Kidney epithelial cell (primary cell): ENCODE measurements around the gene MARCHF7. TPM values are rescaled to one million over a fixed set of nuclear protein-coding genes. Genes with fewer than 3 reads are reported as not detected.

Source experiments
- DNase-seq: peaks from one replicate; pipeline ENCODE4 v3.0.0-alpha.2; 2010; ENCODE audit warnings: low read depth
- H3K27me3 ChIP-seq: 2 replicates; pipeline ENCODE4 v1.6.0; 2011; ENCODE audit warnings: low read length; ENCODE audit not compliant: control insufficient read depth, insufficient read depth
- H3K36me3 ChIP-seq: 2 replicates; pipeline ENCODE4 v1.5.1; 2011; ENCODE audit warnings: low read length; ENCODE audit not compliant: control insufficient read depth, insufficient read depth
- H3K4me3 ChIP-seq: 2 replicates; pipeline ENCODE4 v1.5.1; 2011; ENCODE audit warnings: low read depth, mild to moderate bottlenecking, control low read depth, low read length
- CTCF ChIP-seq: IDR thresholded peaks from 2 replicates; pipeline ENCODE4 v1.5.1; 2011; ENCODE audit warnings: mild to moderate bottlenecking, moderate library complexity, low read length, control low read depth, inconsistent platforms; ENCODE audit not compliant: insufficient read depth, poor library complexity, severe bottlenecking
- total RNA-seq: library from RNA; depleted of rRNA; stranded (reverse); fragments of >200 nt; gene quantifications from 2 replicates; pipeline ENCODE4 v1.2.3, GENCODE V29; 2015

Gene MARCHF7
- total RNA-seq, 1 donor from 2014 or later, result 87.6 TPM

GRCh38 chr2:159684796-159685195 lies 27.5 kb upstream of the MARCHF7 start:
- Histone ChIP-seq H3K27me3 (no peaks in the 10 kb centered on the region), H3K4me3 (no peak overlapping the region), H3K36me3 (no peaks in the 10 kb centered on the region)
- peak; percentile 4 for DNase-seq
- no peak for TF ChIP-seq CTCF

GRCh38 chr2:159694500-159695040 lies 17.7 kb upstream of the MARCHF7 start:
- no peak overlapping the region for H3K4me3 ChIP-seq
- DNase-seq, result no peak
- no peak for TF ChIP-seq CTCF
- H3K27me3 ChIP-seq, result no peaks in the 10 kb centered on the region
- H3K36me3 ChIP-seq, result no peaks in the 10 kb centered on the region

GRCh38 chr2:159695795-159696448 lies 16.4 kb upstream of the MARCHF7 start:
- no peak for DNase-seq
- no peaks in the 10 kb centered on the region for H3K27me3 ChIP-seq
- no peak for TF ChIP-seq CTCF

GRCh38 chr2:159703491-159703890 lies 8.8 kb upstream of the MARCHF7 start:
- no peaks in the 10 kb centered on the region for H3K27me3 ChIP-seq
- no peak for TF ChIP-seq CTCF
- no peak overlapping the region for H3K4me3 ChIP-seq
- H3K36me3 ChIP-seq, result no peaks in the 10 kb centered on the region
- no peak for DNase-seq

More at GRCh38 chr2:159695795-159696448, 16.4 kb upstream of the MARCHF7 start:
- Histone ChIP-seq H3K4me3 (no peak overlapping the region), H3K36me3 (no peaks in the 10 kb centered on the region)

GRCh38 chr2:159706385-159706980 lies 5.8 kb upstream of the MARCHF7 start:
- no peak for TF ChIP-seq CTCF
- DNase-seq, result no peak
- Histone ChIP-seq H3K27me3 (no peaks in the 10 kb centered on the region), H3K4me3 (no peak overlapping the region), H3K36me3 (no peaks in the 10 kb centered on the region)
